ENCODE results near the gene LRPAP1.

LRPAP1 gene

DNA sequence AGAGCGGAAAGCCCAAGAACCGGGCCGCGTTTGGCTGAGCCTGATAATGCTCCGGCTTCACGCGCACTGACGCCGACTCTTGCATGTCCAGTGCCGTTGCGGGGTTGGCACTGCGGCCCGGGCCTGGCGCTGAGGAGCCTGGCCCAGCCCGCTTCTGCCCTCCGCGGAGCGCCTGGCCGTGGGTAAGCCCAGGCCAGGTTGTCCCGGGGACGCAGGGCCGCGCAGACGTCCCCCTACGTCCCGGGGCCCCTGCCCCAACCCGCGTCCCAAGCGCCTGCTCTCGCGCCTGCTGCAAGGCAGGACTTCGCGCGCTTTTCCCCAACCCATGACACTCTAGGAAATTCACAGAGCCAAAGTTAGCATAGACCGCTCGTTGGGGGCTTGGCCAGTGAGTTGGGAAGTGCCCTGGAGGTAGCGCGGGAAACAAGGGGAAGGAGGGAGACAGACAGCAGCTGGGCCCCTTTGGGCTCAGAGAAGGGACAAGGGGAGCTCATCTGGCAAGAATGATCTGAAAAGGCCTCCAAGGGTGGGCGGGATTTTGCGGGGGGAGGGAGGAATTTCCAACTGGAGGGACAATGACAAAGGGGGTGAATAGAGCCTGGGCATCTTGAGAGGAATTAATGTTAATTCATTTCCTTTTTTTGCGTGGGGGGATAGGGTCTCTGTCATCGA is 665 bp upstream of the LRPAP1 start:
- DNase-seq (ENCODE audit: low read depth, low spot score) = no peak

DNA sequence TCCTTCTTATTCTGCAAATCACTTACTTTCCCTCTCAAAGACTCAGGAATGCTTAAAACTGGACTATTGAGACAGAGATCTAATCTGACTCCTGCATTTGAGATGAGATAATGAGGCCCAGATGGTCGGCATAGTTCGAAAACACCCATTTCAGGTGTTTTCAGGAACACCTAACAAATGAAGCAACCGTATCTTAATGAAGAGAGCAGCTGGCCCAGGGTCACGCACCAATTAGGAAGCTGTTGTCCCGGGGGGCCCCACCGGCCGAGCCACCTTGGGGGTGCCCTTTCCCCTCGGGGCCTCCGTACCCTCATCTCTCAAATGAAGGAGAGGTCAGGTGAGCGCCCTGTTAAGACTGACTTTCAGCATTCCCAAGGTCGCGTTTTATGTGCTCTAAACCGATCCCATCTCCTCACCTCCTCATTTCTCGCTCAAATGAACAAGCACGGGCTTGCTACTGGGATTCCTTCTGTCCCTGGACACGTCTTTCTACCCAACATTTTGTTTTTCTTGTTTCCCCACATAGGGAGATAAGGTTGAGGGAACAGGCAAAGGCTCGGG is 824 bp downstream of the LRPAP1 start:
- DNase-seq (ENCODE audit: low read depth, low spot score) = no peak

DNA sequence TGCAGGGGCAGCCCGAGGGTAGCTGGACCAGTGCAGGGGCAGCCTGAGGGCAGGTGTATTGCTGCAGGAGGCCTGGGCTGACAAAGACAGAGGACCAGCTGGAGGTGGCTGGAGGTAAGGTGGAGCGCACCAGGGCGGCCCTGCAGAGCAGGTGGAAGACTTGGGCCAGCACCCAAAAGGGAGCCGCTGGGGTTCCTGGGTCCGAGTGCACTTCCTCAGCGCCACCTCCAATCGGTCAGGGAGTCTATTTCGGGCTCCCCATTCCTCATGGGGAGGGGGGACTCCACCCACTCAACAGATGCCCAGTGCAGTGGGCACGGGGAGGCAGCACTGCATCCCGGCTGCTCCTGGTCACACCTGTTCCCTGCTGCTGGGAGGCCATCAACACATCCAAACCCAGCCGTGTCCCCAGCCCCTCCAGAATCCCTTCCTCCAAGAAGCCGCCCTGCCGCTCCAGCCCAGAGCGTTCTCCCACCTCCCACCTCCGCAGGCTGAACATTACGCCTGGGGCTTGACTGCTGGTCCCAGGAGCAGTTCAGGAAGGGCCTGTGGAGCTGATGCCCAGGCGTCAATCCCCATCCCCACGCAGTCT is 1.5 kb downstream of the LRPAP1 start:
- no peak for DNase-seq (ENCODE audit: low read depth, low spot score)

DNA sequence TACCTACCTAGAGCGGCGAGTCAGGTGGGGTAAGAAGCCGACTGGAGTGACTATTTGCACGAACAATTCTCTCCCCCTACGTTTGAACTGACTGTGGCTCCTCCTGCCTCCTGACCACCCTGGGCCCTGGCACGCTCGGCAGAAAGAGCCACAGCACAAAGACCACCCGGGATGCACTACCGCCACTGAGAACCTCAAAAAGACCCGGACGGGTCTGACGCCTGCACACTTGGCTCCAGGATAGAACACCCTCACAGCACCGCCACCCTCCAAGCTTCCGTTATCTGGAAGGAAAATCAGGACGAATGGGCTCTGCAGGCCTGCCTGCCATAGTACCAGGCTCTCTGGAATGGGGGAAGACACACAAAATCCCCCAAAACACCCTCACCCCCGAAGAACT is 2.2 kb downstream of the LRPAP1 start:
- DNase-seq (ENCODE audit: low read depth, low spot score) = no peak

DNA sequence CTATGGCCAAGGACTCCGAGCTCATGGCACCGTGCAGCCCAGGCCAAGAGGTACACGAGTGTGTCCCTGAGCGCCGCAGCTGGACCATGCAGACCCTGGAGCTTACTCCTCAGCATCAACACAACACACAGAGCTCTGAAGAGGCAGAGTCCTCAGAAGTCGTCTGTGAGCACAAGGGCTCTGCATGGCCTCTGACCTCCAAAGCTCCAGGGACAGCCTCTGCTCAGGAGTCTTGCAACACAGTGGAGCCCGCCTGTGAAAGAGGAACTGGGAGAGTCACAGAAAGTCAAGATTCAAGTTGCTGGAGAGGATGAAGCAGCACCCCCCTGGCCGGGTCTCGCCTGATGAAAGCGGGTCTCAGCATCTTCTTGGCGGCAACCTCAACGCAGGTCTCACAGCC is 2.9 kb downstream of the LRPAP1 start:
- no peak for DNase-seq (ENCODE audit: low read depth, low spot score)

DNA sequence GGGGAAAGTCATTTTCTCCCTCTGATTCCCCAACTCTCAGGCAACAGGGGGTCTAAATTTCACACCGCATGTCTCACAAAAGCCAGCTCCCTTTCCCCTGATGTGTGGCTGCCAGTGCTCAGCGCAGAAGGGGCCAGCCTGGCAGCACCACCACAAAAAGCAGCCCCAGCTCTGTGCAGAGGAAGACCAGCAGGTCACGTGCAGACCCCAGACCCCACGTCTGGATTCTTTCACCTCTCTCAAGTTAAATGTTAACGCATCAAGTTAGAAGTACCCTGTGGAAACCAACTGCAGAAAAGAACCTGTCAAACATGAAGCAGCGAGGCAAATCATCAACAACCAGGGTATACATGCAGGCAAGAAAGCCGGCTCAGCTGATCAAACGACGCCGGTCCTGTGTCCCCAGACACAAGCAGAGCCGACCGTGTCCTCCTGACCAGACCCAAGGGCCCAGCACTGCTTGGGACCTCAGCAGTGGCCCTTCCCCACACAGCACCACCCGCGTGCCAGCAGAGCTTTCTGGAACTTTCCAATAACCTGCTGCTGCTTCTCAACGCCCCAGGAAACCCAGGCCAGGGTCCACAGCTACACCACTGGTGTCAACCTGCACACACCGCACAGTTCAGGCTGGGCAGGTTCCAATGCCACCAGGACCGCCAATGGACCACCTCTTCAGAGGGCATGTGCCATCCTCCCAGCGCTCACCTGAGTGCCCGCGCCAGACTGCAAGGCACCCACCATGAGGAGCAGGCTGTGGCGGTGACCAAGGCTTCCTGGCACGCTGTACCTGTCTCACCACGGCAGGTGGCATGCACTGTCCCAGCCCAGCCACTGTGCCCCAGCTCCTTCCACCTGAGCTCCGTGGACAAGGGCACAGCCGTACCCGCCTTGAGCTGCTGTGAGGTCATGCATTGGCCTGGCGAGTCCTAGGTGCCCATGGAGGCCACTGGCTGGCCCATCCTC is 4.0 kb downstream of the LRPAP1 start:
- DNase-seq (ENCODE audit: low read depth, low spot score) = no peak

DNA sequence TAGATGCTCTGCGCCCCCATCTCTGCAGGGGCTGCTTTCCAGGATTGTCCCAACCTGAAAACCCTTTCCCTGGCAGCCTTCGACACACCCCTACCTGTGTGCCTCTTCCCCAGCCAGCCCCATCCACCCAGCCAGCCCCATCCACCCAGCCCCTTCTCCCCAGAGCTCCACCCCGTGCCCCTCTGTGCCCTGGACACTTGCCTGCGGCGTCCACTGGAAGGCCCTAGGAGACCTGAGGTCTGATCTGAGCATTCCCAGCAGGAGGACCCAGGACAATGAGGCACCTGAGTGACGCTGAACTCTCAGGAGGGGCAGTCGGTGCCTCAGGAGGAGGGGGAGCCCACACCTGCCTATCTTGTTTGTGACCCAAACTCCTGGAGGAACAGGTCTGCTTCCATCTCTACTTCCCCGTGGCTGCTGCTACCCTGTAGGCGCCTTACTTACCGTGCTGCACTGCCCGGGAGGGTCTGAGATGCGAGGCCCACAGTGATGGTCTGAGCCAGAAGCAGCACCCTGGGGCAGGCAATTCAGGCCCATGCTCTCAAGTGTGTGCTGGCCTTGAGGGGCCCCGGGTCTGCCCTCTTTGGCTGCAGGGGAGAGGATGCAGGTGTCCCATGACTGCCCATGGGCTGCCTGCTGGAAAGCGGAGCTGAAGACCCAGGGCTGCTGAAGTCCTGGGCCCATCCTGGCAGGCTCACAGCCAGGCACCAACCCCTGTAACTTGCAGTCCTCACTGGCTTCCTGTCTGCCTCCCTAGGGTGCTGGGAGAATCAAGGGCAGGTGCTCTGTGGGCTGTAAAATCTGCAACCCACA is 4.9 kb downstream of the LRPAP1 start:
- no peak for DNase-seq (ENCODE audit: low read depth, low spot score)

DNA sequence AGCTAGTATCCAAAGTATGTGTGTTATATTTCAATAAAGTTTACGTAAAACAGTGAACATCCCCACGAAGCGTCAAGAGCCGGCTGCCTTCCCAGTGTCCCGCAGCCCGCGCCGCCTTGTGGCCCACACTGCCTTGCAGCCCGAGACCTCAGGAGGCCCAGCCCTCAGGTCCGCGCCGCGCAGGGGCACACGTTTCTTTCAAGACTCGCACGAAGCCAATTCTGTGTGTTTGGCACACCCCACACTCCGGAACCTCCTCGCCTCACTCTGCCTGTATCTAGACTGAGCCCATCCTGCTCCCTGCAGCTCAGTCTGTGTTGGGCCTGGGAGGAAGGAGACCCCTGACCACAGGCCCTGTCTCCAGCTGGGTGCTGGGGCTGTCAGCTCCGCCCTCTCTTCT is 5.8 kb downstream of the LRPAP1 start:
- no peak for DNase-seq (ENCODE audit: low read depth, low spot score)

DNA sequence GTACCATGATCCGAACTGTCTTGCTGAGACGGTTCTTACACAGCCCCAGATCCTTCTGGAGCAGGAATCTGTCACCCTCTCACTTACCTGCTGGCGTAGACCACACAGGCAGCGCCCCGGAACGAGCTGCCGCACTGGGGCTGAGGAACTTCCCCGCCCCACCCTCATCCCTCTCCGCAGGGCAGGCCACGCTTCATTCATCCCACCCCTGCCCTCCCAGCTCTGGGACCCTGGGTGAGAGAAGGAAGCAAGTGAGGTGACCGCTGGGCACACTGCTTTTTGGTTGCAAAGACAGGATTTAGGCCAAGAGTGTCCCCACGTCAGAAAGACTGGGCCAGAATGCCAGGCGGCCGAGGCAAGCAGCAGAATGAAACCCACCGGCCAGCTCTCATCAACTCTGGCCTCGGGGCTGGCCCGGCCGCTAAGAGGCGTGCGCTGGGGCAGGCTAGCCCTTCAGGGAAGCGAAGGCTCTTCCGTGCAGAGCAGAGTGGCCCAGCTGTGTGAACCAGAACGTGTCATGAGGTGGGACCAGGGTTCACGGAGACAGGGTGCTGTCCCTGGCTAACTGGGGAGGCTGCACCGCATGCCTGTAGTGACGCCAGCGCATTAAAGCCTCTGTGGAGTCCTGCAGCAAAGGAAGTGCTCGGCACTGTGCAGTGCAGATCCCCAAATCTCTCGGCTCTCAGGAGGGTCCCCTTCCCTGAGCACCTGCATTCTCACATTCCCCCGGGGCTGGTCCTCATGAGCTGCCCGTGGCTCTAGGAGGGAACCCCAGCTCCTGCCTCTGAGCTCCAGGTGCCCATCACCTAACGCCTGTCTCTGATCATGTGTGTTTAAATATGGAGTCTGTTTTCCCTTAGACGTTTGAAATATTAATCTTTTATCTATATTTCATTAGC is 6.4 kb downstream of the LRPAP1 start:
- DNase-seq (ENCODE audit: low read depth, low spot score) = no peak

DNA sequence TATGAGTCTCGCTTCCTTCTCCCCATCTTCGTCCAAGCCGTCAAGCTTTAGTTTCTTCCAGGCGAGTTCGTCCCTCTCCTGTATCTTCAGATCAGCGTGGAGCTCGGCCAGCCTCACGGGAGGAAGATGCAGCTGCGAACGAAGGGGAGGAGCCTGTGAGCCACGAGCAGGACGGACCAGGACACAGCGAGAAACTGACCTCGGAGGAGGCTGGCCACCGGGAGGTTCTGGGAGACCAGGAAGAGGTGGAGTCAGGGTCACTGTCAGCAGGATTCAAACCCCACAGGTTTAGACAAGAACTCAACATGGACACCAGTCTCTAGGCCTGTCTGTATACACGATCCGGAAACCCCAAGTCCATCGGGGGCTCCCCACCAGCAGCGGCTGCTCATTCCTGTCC is 7.3 kb downstream of the LRPAP1 start:
- no peak for DNase-seq (ENCODE audit: low read depth, low spot score)

DNA sequence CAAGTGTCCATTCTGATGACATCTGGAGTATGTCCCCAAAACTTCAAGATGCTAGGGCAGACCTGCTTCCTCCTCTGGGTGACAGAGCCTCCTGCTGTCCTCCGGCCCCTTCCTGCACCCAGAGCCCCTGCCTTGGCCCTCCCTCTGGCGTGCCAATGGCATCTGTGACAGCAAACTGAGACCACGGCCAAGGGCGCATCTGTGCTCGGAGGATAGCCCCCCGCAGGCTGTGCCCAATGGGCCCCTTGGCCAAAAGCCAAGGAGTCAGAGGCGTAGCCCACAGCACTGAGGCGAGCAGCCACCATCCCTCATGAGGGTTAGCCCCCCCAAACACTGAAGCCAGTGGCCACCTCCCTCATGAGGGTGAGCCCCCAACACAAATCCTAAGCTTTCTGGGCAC is 7.9 kb downstream of the LRPAP1 start:
- DNase-seq (ENCODE audit: low read depth, low spot score) = no peak

DNA sequence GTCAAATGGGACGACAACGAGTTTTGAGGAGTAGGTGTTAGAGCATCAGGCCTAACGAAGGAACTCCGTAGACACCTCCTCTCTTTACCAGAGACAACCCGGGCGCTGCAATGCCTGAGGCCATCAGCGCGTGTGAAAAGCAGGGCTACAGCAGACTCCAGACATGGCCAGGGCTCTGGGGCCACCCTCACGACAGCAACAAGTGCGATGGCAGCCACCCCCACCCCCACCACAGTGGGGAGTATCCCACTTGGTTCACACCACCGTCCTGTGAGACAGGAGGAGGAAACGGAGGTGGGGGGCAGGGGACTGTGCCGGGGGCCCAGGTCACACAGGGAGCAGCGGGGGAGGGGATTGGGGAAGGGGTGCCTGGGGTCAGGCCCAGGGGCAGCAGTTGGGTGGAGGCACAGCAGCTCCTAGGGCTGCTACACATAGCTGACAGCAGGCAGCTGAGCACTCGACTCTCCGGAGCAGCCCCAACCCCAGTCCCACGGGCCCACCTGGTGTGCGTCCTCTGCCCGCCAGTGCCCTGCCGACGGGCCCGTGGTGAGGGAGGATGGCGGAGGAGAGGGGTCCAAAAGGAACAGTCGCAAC is 8.5 kb downstream of the LRPAP1 start:
- DNase-seq (ENCODE audit: low read depth, low spot score) = no peak

DNA sequence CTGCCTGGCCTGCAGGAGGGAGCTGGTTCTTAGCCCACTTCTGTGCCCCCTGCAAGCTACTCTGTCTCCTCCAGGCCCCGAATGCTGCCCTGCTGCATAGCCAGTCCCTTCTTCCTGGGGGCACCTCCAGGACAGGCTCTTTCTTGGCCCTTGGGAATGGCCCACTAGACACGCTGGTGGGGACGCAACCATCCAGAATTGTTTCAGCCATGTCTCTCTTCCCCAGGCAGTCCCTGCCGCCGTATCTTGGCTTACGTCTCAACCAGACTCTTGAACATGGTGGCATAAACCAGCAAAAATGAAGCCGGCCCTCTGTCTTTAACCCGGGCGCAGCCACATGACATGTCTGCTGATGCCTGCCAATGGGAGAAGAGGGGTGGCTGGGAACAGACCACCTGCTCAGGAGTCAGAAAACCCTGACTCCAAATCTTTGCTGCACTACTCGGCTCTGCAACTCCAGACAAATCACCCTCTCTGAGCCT is 9.0 kb downstream of the LRPAP1 start:
- no peak for DNase-seq (ENCODE audit: low read depth, low spot score)

DNA sequence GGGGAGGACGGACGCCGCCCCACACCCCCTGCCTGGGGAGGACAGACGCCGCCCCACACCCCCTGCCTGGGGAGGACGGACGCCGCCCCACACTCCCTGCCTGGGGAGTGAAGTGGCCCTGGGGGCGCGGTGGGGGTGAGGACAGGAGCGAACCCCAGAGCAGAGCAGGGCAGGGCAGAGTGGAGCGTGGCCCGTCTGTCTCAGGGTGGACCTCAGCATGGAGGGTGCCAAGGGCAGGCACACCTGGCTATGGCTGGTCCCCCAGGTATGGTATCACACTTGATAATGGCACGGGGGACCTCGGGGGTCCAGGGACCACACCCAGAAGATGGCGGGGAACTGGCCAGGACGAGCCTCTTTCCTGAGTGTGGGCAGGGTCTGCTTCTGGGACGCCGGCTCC is 9.6 kb downstream of the LRPAP1 start:
- no peak for DNase-seq (ENCODE audit: low read depth, low spot score)

DNA sequence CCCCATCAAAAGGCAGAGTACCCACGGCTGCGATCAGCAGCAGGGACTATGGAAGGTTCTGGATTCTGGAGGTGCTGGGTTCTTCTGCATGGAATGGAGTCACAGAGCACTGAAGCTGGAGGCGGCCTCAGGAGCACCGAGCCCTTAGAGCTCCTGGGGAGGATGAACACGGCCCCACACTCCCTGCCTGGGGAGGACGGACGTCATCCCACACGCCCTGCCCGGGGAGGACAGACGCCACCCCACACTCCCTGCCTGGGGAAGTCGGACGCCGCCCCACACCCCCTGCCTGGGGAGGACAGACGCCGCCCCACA is 9.9 kb downstream of the LRPAP1 start:
- no peak for DNase-seq (ENCODE audit: low read depth, low spot score)

DNA sequence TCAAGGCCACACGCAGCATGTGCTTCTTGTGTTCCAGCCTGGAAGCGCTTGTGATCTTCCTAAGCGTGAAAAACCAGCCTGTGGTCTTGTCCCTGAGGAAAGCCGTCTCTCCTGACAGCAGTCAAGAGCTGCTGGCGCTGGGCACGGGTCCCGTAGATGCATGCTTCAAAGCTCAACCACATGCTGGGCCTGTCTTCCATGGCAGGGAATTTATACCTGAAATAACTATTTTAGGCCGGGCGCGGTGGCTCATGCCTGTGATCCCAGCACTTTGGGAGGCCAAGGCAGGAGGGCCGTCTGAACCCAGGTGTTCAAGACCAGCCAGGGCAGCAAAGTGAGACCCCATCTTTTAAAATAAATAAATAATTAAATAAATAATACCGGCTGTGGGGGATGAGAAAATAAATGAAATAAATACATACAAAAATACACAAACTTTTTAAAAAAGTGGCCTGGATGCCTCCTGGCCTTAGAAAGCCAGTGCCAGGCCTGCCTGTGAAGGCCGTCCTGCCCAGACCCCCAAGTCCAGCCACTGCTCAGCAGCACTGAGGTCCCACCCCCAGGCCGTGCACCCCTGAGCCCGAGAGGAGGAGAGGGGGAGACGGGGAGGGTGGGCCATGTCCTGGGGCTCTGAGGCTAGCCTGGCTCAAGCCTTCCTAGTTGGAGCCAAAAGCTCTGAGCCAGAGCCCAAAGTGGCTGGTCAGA is 10.4 kb downstream of the LRPAP1 start:
- DNase-seq (ENCODE audit: low read depth, low spot score) = no peak

DNA sequence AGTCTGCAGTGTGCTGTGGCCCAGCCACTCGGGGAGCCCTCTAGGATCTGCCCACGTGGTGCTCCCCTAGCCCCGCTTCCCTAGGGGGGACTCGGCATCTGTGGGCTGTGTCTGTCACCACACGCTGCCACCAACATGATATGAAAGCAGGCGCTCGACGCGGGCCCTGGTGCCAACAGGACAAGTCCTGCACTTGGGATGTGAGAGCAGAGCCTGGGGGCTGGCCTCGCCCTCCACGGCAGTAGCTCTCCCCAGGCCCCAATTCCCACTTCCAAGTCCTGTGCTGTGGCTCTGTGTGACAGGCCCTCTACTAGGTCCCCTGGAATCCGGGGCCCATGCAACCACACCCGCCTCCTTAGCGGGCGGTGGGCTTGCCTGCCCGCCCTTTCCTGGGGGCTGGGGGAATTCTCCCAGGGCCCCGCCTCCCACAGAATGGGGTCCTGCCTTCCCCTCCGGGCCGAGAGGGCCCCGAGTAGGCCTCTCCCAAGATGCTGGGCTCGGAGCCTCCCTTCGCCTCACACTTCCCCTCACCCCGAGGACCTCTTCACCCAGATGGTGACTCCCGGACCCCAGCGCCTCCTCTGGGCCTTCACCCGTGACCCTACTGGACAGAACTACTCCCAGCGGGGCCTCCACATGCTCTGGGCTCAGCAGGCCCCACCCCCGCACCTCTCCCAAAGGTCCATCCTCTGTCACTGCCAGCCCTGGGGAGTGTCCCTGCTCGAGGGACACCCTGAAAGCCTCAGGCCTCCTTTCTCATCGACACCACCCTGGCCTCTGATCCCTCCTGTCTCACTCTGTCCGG is 11.2 kb downstream of the LRPAP1 start:
- no peak for DNase-seq (ENCODE audit: low read depth, low spot score)

DNA sequence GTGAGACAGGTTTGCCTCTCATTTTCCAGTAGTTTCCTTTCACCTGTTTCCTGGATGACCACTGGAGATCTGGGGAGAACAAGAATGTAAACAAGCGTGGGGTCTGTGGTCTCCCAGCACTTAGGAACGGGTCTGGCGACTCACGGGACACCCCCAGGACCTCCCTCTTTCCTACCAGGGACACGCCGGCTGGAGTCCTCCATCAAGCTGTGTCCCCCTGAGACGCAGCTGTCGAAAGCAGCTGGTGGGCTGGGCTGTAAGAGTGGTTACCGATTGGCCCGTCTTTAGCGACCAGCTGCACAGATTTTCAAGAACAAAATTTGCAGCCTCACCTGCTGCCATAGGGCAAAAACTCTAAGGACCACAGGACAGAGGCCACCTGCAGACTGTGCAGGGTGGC is 11.9 kb downstream of the LRPAP1 start:
- no peak for DNase-seq (ENCODE audit: low read depth, low spot score)
